Tibial artery (tissue), 4 donors: ENCODE results near the gene PIK3C2G.
"Not testable (repeated sequence)": the region's sequence is repeated elsewhere in the genome, so short reads cannot be mapped to it uniquely, and the experiment has no call there.

Source experiments
- DNase-seq, 2 donors: peaks; one replicate each; pipeline ENCODE4 v3.0.0-alpha.2; 2019
- H3K27ac ChIP-seq, 2 donors: fragments of 200-600 bp; sonication (generic) in 1 of 2; 1 replicate in 1 of 2; 2 replicates in 1 of 2; pipeline ENCODE4 v1.5.1; 2018 to 2019; ENCODE audit warnings: mild to moderate bottlenecking in 1 of 2
- H3K27me3 ChIP-seq, 2 donors: fragments of 200-600 bp; sonication (generic) in 1 of 2; one replicate each; pipeline versions ENCODE4 v1.5.1 to v1.6.0; 2016 to 2019
- H3K36me3 ChIP-seq, 3 donors: fragments of 200-600 bp; sonication (generic) in 2 of 3; one replicate each; pipeline ENCODE4 v1.5.1; 2016 to 2019; ENCODE audit warnings: mild to moderate bottlenecking in 2 of 3
- H3K4me1 ChIP-seq, 4 donors: fragments of 200-600 bp; sonication (generic) in 2 of 4; 1 replicate in 3 of 4; 2 replicates in 1 of 4; pipeline ENCODE4 v1.5.1; 2016 to 2019
- H3K4me3 ChIP-seq, 2 donors: fragments of 200-600 bp; sonication (generic) in 1 of 2; 1 replicate in 1 of 2; 2 replicates in 1 of 2; pipeline ENCODE4 v1.5.1; 2018 to 2019; ENCODE audit warnings: mild to moderate bottlenecking in 2 of 2
- H3K9me3 ChIP-seq, 3 donors: fragments of 200-600 bp; sonication (generic) in 1 of 3; one replicate each; pipeline ENCODE4 v1.5.1; 2016 to 2019
- intact Hi-C: fragments of 100-400 bp; cut with DNase I; formaldehyde crosslinking; loops from one replicate; pipeline ENCODE4 v1.15.0; 2023; ENCODE audit warnings: low total_unique reads
- TF ChIP-seq, protein P1 (sequence below), 2 experiments: fragments of 200-600 bp in 1 of 2; fragments of 450-650 bp in 1 of 2; IDR thresholded peaks; one replicate each; pipeline ENCODE4 v1.5.1; 2017 to 2019; ENCODE audit warnings: antibody characterized with exemption in 2 of 2, mild to moderate bottlenecking in 1 of 2, moderate library complexity in 1 of 2

The PIK3C2G gene

DNA sequence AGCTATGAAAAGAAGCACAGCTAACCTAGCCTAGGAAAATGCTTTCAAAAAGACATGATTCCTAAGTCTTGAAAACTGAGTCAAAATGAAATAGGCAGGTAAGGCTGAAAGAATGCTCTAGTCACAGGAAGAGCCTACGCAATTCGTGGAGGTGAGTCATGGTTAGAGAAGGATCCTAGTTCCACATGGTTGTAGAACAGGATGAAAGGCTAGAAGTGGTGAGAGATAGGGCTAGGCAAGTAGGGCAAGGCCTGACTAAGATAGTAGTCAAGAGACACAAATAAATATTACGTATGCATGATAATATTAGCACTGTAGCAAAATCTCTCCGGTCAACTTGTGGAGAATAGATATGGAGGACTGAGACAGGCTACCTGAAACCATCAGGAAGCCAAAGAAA, 429.3 kb downstream of the PIK3C2G start:
- Histone ChIP-seq H3K9me3 (no peaks in the 10 kb centered on the region), H3K27ac (no peak overlapping the region), H3K27me3 (no peaks in the 10 kb centered on the region), H3K36me3 (no peaks in the 10 kb centered on the region), H3K4me1 (no peaks in the 10 kb centered on the region), H3K4me3 (no peak overlapping the region)
- intact Hi-C loops, result no loop called here
- no peak for DNase-seq
- TF ChIP-seq, protein P1, sequence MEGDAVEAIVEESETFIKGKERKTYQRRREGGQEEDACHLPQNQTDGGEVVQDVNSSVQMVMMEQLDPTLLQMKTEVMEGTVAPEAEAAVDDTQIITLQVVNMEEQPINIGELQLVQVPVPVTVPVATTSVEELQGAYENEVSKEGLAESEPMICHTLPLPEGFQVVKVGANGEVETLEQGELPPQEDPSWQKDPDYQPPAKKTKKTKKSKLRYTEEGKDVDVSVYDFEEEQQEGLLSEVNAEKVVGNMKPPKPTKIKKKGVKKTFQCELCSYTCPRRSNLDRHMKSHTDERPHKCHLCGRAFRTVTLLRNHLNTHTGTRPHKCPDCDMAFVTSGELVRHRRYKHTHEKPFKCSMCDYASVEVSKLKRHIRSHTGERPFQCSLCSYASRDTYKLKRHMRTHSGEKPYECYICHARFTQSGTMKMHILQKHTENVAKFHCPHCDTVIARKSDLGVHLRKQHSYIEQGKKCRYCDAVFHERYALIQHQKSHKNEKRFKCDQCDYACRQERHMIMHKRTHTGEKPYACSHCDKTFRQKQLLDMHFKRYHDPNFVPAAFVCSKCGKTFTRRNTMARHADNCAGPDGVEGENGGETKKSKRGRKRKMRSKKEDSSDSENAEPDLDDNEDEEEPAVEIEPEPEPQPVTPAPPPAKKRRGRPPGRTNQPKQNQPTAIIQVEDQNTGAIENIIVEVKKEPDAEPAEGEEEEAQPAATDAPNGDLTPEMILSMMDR (IDR thresholded peaks at IDR 0.05), result no peak

DNA sequence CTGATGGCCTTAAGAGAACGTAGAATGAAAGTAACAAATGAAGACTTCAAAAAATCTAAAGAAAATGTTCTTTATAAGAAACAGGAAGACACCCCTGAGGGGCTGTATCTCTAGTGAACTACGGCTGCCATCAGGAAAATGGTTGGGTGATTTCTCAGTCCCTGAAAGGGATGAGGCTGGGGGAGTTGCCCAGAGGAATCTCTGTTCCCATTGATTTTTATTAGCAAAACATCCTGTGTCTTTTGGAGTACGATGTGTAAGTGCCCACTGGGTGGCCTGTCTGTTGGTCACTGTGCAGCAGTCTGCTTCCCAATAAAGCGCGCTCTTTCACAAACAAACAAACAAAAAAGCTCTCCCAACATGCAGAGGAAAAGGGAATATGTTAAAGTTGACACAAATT, 432.7 kb downstream of the PIK3C2G start:
- H3K27me3 ChIP-seq, H3K4me3 ChIP-seq, DNase-seq, H3K36me3 ChIP-seq, H3K27ac ChIP-seq, intact Hi-C loops, H3K9me3 ChIP-seq, H3K4me1 ChIP-seq: not testable (repeated sequence)

GRCh38 chr12:18696971-18697602, 435.8 kb downstream of the PIK3C2G start:
- DNase-seq, result no peak
- H3K9me3 ChIP-seq, result no peaks in the 10 kb centered on the region
- intact Hi-C loops, result no loop called here
- TF ChIP-seq, protein P1 (IDR thresholded peaks at IDR 0.05), result no peak
- H3K27ac ChIP-seq, result no peak overlapping the region
- H3K27me3 ChIP-seq, result no peaks in the 10 kb centered on the region
- no peak overlapping the region for H3K4me3 ChIP-seq
- H3K36me3 ChIP-seq, result no peaks in the 10 kb centered on the region
- peaks cover 0 to 9% (median 0%) of the 10 kb centered on the region in 4 donors for H3K4me1 ChIP-seq
